T-helper 17 cell (primary cell): Measurements from ENCODE around the gene LPP. TPM values are rescaled to one million over a fixed set of nuclear protein-coding genes. Genes with fewer than 3 reads are reported as not detected.

ENCODE experiments used
- ATAC-seq: fragments of 150-1000 bp; cut with Tn5 transposase; 2 replicates; pipeline ENCODE4 v1.10.0; 2021; ENCODE audit warnings: mild to moderate bottlenecking, moderate library complexity
- DNase-seq, 3 donors: peaks; one replicate each; pipeline versions ENCODE4 v3.0.0 to v3.0.0-alpha.2; 2020 to 2021
- H3K9me3 ChIP-seq: one replicate; pipeline ENCODE4 v1.7.0; 2013; ENCODE audit warnings: low read length, mild to moderate bottlenecking; ENCODE audit not compliant: control insufficient read depth, poor library complexity, severe bottlenecking
- H3K27ac Mint-ChIP-seq: one replicate; pipeline ENCODE4 v1.8.0; 2022; ENCODE audit warnings: mild to moderate bottlenecking, moderate library complexity, mixed read lengths
- H3K27me3 Mint-ChIP-seq: one replicate; pipeline ENCODE4 v1.8.0; 2022; ENCODE audit warnings: mixed read lengths
- H3K36me3 Mint-ChIP-seq: one replicate; pipeline ENCODE4 v1.8.0; 2022; ENCODE audit warnings: low read depth, mixed read lengths
- H3K4me1 Mint-ChIP-seq: one replicate; pipeline ENCODE4 v1.8.0; 2022; ENCODE audit warnings: mild to moderate bottlenecking, mixed read lengths
- H3K4me3 Mint-ChIP-seq: one replicate; pipeline ENCODE4 v1.8.0; 2022; ENCODE audit warnings: mild to moderate bottlenecking, moderate library complexity, mixed read lengths
- total RNA-seq, 4 donors: library from RNA in 2 of 4; stranded (reverse) in 2 of 4; gene quantifications; one replicate each; pipeline ENCODE4 v1.2.3 and lab custom pipeline; 2022 to 2026

LPP gene
- total RNA-seq, 2 donors from 2014 or later: 81.0 to 94.2 TPM

GRCh38 chr3:188558343-188559071 lies 404.6 kb downstream of the LPP start:
- Mint-ChIP-seq H3K4me1 (peaks cover 3% of the 10 kb centered on the region), H3K4me3 (no peak overlapping the region), H3K36me3 (no peaks in the 10 kb centered on the region), H3K27me3 (no peaks in the 10 kb centered on the region), H3K27ac (no peak overlapping the region)
- DNase-seq (no peak), ATAC-seq (no peak)
- H3K9me3 ChIP-seq: no peaks in the 10 kb centered on the region

- no peak overlapping the region for H3K4me3 Mint-ChIP-seq
- no peak overlapping the region for H3K27ac Mint-ChIP-seq
- no peaks in the 10 kb centered on the region for H3K27me3 Mint-ChIP-seq
- no peaks in the 10 kb centered on the region for H3K36me3 Mint-ChIP-seq
- H3K4me1 Mint-ChIP-seq: no peaks in the 10 kb centered on the region
- H3K9me3 ChIP-seq: no peaks in the 10 kb centered on the region
- DNase-seq (no peak), ATAC-seq (no peak)
Measured at GRCh38 chr3:188559072-188559429, 405.1 kb downstream of the LPP start.

GRCh38 chr3:188559856-188560255 lies 405.9 kb downstream of the LPP start:
- no peak for ATAC-seq
- Mint-ChIP-seq H3K4me3 (no peak overlapping the region), H3K27ac (no peak overlapping the region), H3K27me3 (no peaks in the 10 kb centered on the region), H3K36me3 (no peaks in the 10 kb centered on the region), H3K4me1 (peaks cover 2% of the 10 kb centered on the region)
- no peak for DNase-seq
- no peaks in the 10 kb centered on the region for H3K9me3 ChIP-seq

GRCh38 chr3:188562144-188562543 lies 408.2 kb downstream of the LPP start:
- no peaks in the 10 kb centered on the region for H3K27me3 Mint-ChIP-seq
- no peak for DNase-seq
- no peaks in the 10 kb centered on the region for H3K9me3 ChIP-seq
- H3K27ac Mint-ChIP-seq: no peak overlapping the region
- H3K36me3 Mint-ChIP-seq: no peaks in the 10 kb centered on the region
- no peak for ATAC-seq
- H3K4me3 Mint-ChIP-seq: no peak overlapping the region
- peaks cover 4% of the 10 kb centered on the region for H3K4me1 Mint-ChIP-seq

GRCh38 chr3:188567478-188568195 lies 413.7 kb downstream of the LPP start:
- peaks cover 12% of the 10 kb centered on the region for H3K4me1 Mint-ChIP-seq
- no peaks in the 10 kb centered on the region for H3K27me3 Mint-ChIP-seq
- no peaks in the 10 kb centered on the region for H3K9me3 ChIP-seq
- H3K4me3 Mint-ChIP-seq: no peak overlapping the region
- H3K27ac Mint-ChIP-seq: no peak overlapping the region
- ATAC-seq: no peak
- no peak for DNase-seq
- H3K36me3 Mint-ChIP-seq: peaks cover 2% of the 10 kb centered on the region

GRCh38 chr3:188568736-188569135 lies 414.8 kb downstream of the LPP start:
- ATAC-seq (no peak), DNase-seq (no peak)
- peaks cover 12% of the 10 kb centered on the region for H3K4me1 Mint-ChIP-seq
- no peaks in the 10 kb centered on the region for H3K27me3 Mint-ChIP-seq
- no peak overlapping the region for H3K4me3 Mint-ChIP-seq
- H3K36me3 Mint-ChIP-seq: peaks cover 2% of the 10 kb centered on the region
- no peaks in the 10 kb centered on the region for H3K9me3 ChIP-seq
- H3K27ac Mint-ChIP-seq: no peak overlapping the region

- H3K27ac Mint-ChIP-seq: no peak overlapping the region
- ATAC-seq: no peak
Measured at GRCh38 chr3:188571531-188572095, 417.7 kb downstream of the LPP start.

GRCh38 chr3:188573291-188573940 lies 419.5 kb downstream of the LPP start:
- DNase-seq: no peak
- Mint-ChIP-seq H3K27me3 (no peaks in the 10 kb centered on the region), H3K36me3 (peaks cover 2% of the 10 kb centered on the region), H3K4me1 (peaks cover 10% of the 10 kb centered on the region), H3K4me3 (no peak overlapping the region), H3K27ac (peak overlapping the region; percentile 61)
- no peak for ATAC-seq
- no peaks in the 10 kb centered on the region for H3K9me3 ChIP-seq

More at GRCh38 chr3:188571531-188572095, 417.7 kb downstream of the LPP start:
- Mint-ChIP-seq H3K4me3 (no peak overlapping the region), H3K27me3 (no peaks in the 10 kb centered on the region), H3K36me3 (peaks cover 2% of the 10 kb centered on the region), H3K4me1 (peaks cover 11% of the 10 kb centered on the region)
- no peak for DNase-seq
- H3K9me3 ChIP-seq: no peaks in the 10 kb centered on the region

- ATAC-seq (no peak), DNase-seq (no peak)
- Mint-ChIP-seq H3K36me3 (no peaks in the 10 kb centered on the region), H3K27me3 (no peaks in the 10 kb centered on the region), H3K27ac (peak overlapping the region; percentile 61), H3K4me3 (no peak overlapping the region), H3K4me1 (peaks cover 10% of the 10 kb centered on the region)
- no peaks in the 10 kb centered on the region for H3K9me3 ChIP-seq
Measured at GRCh38 chr3:188573956-188574355, 420.0 kb downstream of the LPP start.

GRCh38 chr3:188574885-188575284 lies 420.9 kb downstream of the LPP start:
- no peaks in the 10 kb centered on the region for H3K27me3 Mint-ChIP-seq
- no peak for ATAC-seq
- no peaks in the 10 kb centered on the region for H3K9me3 ChIP-seq
- H3K36me3 Mint-ChIP-seq: no peaks in the 10 kb centered on the region
- H3K4me3 Mint-ChIP-seq: no peak overlapping the region
- H3K27ac Mint-ChIP-seq: peak overlapping the region; percentile 41
- DNase-seq: no peak
- peaks cover 9% of the 10 kb centered on the region for H3K4me1 Mint-ChIP-seq

- no peak overlapping the region for H3K27ac Mint-ChIP-seq
Measured at GRCh38 chr3:188575501-188575900, 421.5 kb downstream of the LPP start.

GRCh38 chr3:188577539-188577938 lies 423.6 kb downstream of the LPP start:
- no peaks in the 10 kb centered on the region for H3K27me3 Mint-ChIP-seq
- H3K27ac Mint-ChIP-seq: no peak overlapping the region
- ATAC-seq (no peak), DNase-seq (no peak)
- H3K4me1 Mint-ChIP-seq: peaks cover 12% of the 10 kb centered on the region
- no peak overlapping the region for H3K4me3 Mint-ChIP-seq
- no peaks in the 10 kb centered on the region for H3K36me3 Mint-ChIP-seq
- no peaks in the 10 kb centered on the region for H3K9me3 ChIP-seq

More at GRCh38 chr3:188575501-188575900, 421.5 kb downstream of the LPP start:
- DNase-seq (no peak), ATAC-seq (no peak)
- no peaks in the 10 kb centered on the region for H3K9me3 ChIP-seq
- no peaks in the 10 kb centered on the region for H3K27me3 Mint-ChIP-seq
- H3K4me3 Mint-ChIP-seq: no peak overlapping the region
- H3K36me3 Mint-ChIP-seq: no peaks in the 10 kb centered on the region
- peaks cover 9% of the 10 kb centered on the region for H3K4me1 Mint-ChIP-seq
